HEK293T (cell line): ENCODE data around the gene SEMA6B.

Experiments
- ARNT ChIP-seq: fragments of 450-650 bp; IDR thresholded peaks from 2 replicates; pipeline ENCODE4 v1.6.1; 2017; ENCODE audit warnings: mild to moderate bottlenecking
- L3MBTL2 ChIP-seq: fragments of 450-650 bp; conservative IDR thresholded peaks from 2 replicates; pipeline ENCODE4 v1.6.1; 2016; ENCODE audit warnings: mild to moderate bottlenecking
- TF ChIP-seq, protein P1 (sequence below): fragments of 450-650 bp; IDR thresholded peaks from 2 replicates; pipeline ENCODE4 v1.6.1; 2016

DNA sequence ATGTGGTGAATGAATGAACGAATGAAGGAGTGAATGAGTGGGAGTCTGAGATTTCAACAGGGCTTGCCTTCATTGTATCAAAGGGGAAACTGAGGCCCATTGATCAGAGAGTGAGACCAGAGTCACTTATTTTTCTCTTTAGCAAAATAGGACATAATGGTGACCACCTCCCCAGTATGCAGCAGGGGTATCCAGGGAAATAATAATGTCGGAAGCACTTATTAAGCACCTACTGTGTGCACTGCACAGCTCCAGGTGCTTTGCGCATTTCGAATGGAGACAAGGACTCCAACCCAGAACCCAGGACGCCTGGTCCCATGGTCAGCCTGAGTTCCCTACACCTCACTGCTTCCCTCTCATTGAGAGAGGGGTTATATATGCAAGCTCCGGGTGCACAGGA lies 26.8 kb upstream of the SEMA6B start:
- TF ChIP-seq ARNT, result no peak
- TF ChIP-seq L3MBTL2, result no peak
- TF ChIP-seq, protein P1, sequence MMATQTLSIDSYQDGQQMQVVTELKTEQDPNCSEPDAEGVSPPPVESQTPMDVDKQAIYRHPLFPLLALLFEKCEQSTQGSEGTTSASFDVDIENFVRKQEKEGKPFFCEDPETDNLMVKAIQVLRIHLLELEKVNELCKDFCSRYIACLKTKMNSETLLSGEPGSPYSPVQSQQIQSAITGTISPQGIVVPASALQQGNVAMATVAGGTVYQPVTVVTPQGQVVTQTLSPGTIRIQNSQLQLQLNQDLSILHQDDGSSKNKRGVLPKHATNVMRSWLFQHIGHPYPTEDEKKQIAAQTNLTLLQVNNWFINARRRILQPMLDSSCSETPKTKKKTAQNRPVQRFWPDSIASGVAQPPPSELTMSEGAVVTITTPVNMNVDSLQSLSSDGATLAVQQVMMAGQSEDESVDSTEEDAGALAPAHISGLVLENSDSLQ, result no peak
